Right kidney (tissue), 1 donor: ENCODE data around the gene RER1.

Source experiments
- DNase-seq: peaks from one replicate; pipeline ENCODE4 v3.0.0-alpha.2; 2016

The RER1 gene

DNA sequence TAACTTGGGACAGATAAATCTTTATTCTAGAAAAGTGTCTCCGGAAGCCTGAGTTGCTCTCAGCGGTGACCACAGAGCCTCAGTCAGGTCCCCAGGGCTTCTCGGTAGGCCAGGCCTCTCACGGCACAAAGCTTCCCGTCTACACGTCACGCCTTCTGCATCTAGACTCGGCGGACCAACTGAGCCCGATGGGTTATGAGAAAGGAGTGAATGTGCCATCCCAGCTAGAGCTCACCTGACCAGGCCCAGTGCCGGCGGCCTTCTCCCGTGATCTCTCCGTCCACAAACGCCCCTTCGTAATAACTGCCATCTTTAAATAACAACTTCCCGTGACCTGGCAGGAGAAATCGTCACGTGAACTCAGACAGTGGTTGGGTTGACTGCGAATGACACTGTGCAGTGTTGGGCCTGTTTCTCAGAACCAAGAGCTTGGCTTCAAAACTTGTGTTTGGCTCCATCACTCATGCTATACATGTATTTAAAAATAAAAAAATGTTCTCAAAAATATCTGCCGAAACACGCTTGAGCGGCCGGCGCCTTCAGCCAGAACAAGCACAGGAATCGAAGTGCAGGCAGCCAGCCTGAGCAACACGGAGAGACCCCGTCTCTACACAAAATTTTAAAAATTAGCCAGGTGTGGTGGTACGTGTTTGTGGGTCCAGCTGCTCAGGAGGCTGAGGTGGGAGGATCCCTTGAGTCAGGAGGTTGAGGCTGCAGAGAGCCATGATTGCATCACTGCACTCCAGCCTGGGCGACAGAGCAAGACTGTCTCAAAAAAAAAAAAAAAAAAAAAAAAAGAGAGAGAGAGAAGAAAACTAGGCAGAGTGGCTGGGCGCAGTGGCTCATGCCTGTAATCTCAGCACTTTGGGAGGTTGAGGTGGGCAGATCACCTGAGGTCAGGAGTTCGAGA, 3.4 kb upstream of the RER1 start:
- no peak for DNase-seq

DNA sequence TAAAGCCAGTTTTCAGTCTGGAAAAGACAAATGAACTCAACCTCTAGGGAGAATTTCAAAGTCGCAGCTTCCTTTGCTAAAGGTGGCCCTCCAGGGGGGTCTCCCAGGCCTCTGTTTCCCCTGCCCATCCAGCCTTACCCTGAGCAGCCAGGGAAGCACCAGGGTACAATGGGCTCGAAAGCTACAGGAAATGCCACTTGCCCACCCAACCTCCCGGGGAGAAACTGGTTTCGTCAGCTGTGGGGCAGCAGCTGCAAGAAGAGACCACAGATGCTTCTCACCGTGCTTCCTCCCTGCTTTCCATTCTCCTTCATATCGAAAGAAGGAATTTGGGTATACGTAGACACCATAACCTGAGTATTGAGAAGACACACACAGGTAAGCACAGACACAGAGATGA, 2.0 kb upstream of the RER1 start:
- no peak for DNase-seq

DNA sequence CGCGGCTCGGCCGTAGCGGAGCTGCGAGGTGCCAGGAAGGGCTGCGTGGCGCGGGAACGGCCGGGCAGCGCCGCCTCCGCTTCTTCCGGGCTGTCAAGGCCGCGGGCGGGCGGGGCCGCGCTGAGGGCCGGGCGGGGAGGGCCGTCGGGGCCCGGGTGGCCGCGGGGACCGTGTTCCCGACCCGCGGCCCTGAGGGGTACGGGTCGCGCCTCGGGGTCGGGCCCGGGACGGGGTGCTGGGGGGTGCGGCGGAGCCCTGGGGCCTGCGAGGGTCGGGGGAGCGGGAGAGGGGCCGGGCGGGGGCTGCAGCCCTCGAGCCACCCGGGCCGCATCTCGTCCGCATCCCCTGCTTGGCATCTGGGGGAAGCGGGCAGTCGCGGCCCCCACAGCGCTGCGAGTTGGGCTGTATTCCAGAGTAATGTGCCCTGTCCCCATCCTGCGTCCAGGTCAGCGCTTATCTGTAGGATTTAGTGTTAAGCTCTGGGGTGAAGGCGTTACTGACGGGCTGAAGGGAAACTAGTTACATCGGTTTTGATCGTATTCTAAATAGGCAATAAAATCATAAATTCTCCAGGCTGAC, 379 bp downstream of the RER1 start:
- no peak for DNase-seq

DNA sequence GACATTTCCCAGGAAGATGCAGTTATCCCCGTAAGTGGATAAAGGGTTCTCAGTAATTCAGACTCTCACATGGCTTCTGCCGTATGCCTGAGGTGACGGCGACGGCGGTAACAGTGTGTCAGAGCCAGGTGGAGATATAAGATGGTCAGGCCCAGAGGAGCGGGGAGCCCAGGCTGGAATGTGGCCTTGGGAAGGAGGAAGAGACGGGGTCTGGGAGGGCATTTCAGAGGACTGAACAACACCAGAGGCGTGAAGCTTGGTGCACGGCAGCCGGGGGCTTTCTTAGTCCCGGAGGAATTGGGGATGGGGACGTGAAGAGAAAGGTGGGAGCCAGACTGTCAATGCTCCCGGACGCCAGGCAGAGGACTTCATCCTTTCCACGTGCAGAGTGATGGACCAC, 1.0 kb downstream of the RER1 start:
- DNase-seq: no peak

DNA sequence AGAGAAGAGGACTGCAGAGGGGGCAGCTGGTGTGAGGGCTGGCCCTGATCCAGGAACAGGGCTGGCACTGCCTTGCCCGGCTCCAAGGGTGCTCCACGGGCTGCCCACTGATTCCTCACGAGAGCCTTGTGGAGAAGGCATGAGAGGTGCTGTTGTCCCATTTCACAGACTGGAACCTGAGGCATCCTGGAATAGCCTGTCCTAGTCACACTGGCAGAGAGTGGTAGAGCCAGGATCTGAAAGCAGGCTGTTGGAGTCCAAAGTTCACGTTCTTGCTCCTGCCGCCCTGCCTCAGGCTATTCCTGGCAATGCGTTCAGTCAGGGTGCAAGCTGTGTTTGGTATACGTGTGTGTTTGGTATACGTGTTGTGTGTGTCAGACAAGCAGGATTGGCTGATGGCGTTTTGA, 1.8 kb downstream of the RER1 start:
- DNase-seq: no peak

DNA sequence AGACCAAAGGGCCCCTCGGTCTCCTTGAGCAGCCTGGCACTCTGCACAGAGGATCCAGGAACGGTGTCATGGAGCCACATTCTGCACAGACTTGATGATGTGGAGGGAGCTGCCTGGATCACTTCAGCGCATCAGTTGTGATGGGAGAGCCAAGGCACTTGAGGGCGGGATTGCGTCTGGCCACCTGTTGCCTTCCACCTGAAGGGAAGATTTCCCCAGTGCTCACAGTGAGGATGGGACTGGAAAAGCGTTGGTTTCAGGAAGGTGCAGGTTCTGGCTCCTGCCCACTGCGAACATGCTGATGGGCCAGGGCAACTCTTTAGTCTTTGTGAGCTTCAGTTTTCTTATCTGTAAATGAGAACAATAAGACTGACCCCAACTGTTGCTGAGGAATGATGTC, 2.6 kb downstream of the RER1 start:
- DNase-seq: no peak

DNA sequence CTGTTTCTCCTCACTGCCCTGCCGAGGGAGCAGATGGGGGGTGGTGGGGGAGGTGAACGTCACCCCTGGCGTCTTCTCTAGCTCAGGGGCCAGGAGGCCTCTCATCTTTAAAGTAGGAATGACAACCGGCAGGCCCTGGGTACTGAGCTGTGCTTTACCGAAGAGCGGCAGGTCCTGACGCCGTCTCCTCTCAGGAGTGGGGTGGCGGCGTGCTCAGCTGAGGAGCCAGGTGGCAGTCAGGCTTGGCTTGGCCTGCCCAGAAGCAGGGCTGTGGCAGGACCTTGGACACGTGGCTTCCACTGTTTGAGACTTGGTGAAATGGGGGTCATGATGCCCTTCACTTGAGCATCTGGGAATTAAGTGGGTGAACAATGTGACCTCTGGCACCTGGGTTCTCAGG, 3.1 kb downstream of the RER1 start:
- DNase-seq: no peak

DNA sequence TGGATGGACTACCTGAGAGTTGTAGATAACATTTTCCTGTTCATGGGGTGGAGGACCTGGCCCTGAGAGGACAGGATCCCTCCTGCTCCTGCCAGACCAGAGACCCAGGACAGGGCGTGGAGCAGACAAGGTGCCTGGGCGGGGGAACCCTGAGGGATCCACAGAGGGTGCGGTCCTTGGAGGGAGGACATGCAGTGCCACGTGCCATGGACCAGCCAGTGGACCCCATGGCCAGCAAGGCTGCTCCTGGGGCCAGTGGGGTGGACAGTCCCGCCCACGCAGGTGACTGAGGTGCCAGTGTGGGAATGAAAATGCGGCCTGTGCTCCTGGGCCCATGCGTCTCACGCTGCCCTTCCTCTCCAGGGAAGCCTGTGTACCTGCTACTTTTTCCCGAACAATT, 3.6 kb downstream of the RER1 start:
- DNase-seq: no peak

DNA sequence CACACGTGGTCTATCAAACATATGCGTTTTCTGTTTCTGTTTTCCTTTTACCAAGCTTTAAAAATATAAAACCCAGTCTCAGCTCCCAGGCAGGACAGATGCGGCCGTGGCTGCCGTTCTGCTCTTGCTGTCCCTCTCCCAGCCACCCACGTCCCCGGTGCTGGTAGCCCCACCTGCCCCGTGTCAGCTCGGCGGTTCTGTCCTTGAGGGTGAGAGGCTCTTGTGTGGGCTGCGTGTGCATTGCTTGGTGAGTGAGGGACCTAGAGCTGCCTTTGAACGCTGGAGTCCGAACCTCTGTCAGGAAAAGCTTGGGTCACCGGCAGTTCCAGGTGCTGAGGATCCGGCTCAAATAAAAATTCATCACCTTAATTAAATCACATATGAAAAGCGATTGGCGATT, 4.4 kb downstream of the RER1 start:
- no peak for DNase-seq

DNA sequence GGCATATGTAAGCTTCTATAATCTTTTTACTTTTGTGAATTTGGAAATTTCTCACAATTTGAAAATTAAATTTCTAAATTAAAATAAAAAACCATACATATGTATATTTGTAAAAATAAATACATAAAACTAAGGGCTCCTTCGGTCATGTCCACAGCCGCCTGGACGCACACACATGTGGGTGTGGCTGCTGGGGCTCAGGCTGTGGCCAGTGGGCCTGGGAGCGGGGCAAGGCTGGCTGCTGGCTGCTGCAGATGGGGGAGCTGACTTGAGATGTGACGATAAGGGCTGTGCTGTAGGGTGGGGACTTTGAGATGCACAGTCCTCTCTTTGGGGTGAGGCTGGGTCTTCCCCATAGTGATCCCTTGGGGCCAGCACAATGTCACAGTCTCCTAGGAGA, 4.8 kb downstream of the RER1 start:
- no peak for DNase-seq

DNA sequence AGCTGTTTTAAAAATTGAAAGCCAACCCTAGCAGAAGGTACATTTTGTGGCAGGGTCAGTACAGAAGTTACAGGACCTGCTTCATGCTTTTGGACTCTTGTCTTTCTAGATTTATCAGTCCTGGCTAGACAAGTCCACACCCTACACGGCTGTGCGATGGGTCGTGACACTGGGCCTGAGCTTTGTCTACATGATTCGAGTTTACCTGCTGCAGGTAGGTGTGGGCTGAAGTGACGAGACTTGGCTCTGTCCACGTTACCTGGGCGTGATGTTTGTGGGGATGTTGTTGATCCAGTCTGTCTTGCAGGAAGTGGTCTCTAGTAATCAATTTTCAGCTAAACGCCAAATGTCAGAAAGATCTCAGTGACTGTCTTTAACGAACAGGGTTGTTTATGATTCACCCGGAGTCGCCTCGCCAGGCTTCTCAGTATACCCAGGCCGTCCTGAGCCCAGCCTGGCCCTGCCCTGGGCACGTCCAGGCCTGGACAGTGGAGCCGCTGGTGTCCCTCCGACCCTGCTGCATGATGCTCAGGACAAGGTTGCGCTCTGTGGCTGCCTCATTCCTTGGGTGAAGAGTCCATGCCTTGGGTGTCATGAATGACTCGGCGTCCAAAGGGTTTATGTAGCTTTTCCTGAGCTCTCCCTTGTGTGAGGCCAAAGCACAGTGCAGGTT, 5.5 kb downstream of the RER1 start:
- no peak for DNase-seq

DNA sequence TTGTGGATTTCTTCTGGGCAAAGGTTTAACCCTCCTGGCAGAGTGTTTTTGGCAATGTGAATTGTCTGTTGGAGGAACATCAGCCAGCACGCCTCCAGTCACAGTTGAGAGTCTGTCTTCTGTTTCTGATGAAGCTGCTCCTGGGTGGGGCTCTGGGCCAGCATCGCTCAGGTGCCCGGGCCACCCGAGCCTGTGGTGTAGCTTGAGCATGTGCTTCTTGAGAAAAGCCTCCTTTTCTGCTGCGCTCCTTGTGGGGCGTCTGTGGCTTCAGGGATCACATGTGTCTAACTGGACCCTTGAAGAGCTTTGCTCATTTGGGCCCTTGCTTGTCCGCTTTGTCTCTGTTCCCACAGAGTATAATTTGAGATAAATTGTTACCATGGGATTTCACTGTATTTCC, 7.2 kb downstream of the RER1 start:
- no peak for DNase-seq

DNA sequence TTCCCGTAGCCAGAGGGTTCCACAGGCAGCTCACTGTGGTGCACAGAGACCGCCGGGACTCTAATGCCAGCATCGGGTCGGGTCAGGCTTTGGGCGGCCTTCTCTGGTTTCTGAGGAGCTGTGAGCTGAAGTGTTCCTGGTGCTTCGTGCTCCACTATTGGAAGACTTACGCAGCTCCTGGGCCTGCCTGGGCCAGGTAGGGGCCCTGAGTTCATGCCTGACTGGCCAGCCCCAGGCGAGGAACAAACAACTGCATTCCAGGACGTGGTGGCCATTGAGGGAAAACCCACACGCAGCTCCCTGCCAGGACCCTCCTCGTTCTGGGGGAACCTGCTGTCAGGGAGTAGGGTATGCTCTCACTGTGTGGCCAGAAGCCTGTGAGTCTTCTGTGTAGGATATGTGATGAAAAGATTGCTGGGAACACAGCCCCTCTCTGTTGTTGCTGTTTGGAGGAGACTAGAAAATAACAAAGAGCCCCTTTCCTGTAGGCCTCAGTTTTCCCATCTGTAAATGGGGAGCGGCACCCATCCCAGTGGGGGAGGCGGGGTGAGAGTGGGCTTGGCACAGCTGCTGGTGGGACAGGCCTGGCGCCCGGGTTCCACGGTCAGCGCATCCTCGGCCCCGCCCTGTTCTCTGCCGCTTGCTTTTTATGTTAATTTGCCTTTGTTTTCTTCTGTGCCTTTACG, 8.4 kb downstream of the RER1 start:
- no peak for DNase-seq

DNA sequence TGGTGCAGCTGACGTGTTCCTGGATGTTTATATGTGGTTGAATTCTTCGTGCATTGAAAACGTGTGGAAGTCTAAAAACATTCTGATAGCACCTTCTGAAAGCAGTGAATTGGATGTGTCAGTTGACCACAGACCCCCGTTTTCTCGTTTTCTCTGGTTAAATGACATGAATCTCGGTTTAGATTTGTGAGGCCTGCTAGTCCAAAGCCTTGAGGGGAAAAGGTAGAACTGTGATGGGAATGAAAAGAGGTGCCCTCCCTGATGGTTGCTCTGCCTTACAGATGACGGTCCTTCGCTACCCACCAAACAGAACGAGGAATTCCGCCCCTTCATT, 8.9 kb downstream of the RER1 start:
- no peak for DNase-seq

DNA sequence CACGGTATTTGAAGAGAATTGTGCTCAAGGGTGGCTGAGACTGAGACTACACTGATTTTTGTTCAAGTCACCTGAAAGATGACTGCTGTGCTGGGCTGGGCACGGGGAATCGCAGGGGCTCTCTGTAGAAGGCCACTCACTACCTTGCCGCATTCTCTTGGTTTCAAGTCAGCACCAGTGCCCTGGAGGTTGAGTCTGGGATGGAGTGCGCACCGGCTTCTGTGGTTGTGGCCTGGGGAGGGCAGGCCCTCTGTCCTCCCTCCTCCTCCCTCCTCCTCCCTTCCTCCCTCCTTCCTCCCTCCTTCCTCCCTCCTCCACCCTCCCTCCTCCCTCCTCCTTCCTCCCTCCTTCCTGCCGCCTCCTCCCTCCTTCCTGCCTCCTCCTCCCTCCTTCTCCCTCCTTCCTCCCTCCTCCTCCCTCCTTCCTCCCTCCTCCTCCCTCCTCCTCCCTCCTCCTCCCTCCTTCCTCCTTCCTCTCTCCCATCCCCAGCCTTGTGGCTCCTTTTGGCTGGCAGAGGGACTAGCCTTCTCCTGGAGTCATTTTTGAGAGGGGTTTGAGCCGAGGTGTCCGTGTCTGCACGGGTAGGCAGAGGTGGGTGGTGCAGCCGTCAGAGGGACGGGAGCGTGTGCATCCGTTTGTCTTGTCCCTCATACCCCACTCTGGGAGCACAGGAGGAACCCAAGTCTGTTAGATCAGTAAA, 9.5 kb downstream of the RER1 start:
- no peak for DNase-seq

DNA sequence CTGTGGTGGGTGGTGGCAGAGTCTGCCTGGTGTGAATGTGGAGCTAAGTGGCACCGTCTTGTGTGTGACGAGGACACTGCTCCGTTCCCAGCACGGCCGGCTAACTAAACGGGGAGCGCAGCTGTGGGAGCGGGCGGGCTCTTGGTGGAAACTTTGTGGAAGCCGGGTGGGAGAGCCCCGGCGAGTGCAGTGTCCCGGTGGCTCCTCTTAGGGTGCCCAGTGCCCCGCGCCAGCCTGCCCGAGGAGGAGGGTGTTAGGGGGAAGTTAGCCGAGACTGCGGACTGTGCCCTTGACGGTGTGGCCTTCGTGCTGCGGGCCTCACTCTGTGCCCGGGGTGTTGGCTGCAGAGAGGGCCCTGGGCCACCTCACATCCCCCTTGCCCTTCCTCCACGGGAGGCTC, 10.8 kb downstream of the RER1 start:
- DNase-seq: no peak

DNA sequence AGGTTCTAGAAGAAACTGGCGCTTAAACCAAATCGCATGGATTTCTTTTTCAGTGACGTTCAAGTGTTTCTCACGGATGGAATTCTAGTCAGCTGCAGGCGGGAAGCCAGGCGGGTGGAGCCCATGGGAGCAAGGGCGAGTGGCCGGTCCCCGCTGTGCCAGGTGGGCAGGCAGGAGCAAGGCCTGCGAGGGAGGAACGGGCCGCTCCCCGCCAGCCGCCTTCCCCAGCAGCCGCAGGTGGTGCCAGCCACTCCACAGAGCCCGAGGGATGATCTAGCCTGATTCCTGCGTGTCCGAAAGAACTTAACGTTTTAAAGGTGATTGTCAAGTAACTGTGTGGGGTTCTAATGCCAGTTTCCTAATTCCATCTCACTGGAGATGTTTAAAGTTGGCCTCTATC, 11.6 kb downstream of the RER1 start:
- no peak for DNase-seq

DNA sequence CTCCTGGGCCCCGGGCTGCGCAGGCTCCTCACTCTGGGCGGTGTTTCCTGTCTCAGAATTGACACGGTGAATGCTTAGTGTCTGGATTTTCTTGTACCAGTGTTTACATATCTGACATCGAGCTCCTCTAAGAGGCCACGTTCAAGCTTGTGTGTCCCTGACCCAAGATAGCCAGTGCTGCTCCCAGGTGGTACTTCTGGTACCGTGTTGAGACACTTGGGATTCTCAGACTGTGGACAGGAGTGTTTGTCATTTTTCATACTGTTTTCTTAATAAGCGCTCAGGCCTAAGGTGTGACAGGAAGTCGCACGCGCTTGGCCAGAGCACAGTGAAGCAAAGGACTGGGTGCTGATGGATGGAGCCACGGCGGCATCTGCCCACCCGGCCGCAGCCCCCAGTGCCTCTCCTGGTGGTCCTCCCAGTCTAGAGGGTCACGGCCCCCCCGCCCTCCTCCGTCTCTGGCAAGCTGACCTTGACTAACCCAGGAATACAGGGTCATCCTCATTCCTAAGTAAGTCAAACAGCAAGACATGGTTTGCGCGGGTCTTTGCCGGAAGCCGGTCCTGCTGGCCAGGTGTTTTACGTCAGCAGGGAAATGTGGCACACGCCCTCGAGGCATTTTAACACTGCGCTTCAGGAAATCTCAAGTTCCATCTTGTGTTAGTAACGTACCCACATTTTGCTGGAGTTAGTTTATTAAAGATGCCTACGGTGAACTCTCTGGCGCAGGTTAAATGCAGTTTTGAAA, 12.7 kb downstream of the RER1 start:
- DNase-seq: no peak

DNA sequence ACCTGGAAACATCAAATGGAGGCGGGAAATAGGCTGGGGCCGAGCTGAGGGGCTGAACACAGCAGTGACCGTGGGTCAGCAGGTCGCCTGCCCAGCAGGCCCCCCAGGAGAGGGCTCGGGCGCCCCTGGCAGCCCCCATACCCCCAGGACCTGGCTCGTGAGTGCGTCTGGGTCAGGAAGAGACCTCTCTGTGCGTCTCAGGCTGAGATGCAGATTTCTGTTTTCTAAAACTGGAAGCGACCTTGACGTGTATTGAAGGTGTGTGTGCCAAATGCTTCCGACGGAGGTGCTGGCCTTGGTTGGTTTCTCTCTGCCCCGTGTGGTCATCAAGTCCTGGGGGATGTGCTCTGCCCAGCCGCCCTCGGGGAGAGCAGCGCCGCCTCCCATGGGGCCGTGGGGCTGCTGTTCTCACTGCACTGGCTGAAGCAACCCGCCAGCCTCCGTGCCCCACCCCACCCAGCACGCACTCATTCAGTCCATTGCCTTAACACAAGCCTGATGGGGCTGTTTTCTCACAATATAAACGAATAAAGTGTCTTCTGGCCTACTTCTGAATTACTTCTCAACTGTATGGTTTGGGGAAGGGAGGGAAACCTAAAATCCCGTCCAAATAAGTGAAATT, 13.4 kb downstream of the RER1 start:
- no peak for DNase-seq

DNA sequence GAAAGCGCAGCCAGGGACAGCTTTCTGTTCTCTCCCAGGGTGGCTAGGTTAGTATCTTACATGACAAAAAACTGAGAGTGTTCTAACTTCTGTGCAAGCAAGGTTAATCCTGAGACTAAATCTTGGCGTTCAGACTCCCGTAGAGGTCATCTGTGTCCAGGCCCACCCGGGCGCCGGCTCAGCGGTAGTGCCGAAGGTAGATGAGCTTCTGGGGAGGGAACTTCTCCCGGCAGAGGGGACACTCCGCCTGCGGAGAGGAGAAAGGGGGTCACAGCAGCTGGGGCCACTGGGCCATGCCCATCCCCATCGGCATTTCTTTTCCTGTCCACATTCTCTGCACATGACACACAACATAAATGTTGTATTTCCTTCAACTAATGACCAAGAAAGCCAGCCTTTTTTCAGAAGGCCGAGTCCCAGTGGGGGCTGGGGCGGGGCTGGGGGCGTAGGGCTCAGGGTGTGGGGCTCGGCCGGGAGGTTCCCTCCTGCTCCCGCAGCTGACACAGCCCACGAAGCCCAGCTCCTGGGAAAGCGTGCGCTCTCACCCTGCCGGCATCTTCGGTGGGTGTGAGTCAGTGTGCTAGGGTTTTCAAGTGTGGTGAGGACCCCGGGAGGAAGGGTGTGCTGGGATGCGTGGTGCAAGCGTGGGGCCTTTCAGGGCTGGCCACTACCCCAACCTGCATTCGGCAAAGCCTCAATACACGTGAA, 14.1 kb downstream of the RER1 start:
- no peak for DNase-seq
